ENCODE data around the gene HES1. TPM values are rescaled to one million over a fixed set of nuclear protein-coding genes. Genes with fewer than 3 reads are reported as not detected.
A peak's percentile ranks its signal among the peaks of the same experiment; 100 is the strongest.

HES1 gene
- total RNA-seq, 1 experiment from 2014 or later: 34.6 TPM

DNA sequence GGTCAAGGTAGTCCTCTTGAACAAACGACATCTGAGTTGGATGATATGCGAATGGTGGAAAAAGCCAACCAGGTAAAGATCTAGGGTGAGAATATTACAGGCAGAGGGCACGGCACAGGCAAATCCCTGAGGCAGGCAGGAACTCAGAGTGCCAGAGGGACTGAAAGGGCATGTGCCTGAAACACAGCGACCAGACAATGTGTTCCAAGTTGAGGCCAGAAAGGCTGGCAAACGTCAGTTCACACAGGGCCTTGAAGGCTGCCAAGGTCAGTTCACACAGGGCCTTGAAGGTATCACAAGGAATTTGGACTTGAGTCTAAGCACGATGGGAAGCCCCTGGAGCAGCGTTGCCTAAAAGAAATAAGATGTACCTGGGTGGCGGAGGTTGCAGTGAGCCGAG, 20.1 kb downstream of the HES1 start:
- no TSS peak for BruUV-seq (replicated peaks)
- ChIA-PET CTCF (interaction anchor here (0.9 kb wide), 1 partner anchor 490 kb away, joined by 3 read pairs; no protein-coding TSS in a partner anchor), POLR2A (interaction anchor here (0.7 kb wide), 1 partner anchor 563 kb away, joined by 3 read pairs; no protein-coding TSS in a partner anchor)
- no peaks in the 10 kb centered on the region for H3K9me3 Mint-ChIP-seq (ENCODE audit: unreplicated experiment)
- no peak for DNase-seq (ENCODE audit: unreplicated experiment)
- intact Hi-C loops (cut with micrococcal nuclease): no loop called here
- no peaks in the 10 kb centered on the region for H3K36me3 Mint-ChIP-seq (ENCODE audit: insufficient read depth, unreplicated experiment)
- no peaks in the 10 kb centered on the region for H3K27me3 Mint-ChIP-seq (ENCODE audit: insufficient read depth, unreplicated experiment)
- TF ChIP-seq CTCF (IDR thresholded peaks at IDR 0.05; ENCODE audit: unreplicated experiment): no peak
- no peak overlapping the region for H3K4me3 Mint-ChIP-seq (ENCODE audit: unreplicated experiment)
- H3K4me1 Mint-ChIP-seq (ENCODE audit: insufficient read depth, unreplicated experiment): peaks cover 14% of the 10 kb centered on the region
- no peak overlapping the region for H3K27ac Mint-ChIP-seq (ENCODE audit: low read depth, unreplicated experiment)

- no peaks in the 10 kb centered on the region for H3K9me3 Mint-ChIP-seq (ENCODE audit: unreplicated experiment)
- no peak overlapping the region for H3K4me3 Mint-ChIP-seq (ENCODE audit: unreplicated experiment)
- intact Hi-C loops (cut with micrococcal nuclease): no loop called here
- no TSS peak for BruUV-seq (replicated peaks)
- H3K4me1 Mint-ChIP-seq (ENCODE audit: insufficient read depth, unreplicated experiment): peaks cover 9% of the 10 kb centered on the region
- no peaks in the 10 kb centered on the region for H3K36me3 Mint-ChIP-seq (ENCODE audit: insufficient read depth, unreplicated experiment)
- no peak overlapping the region for H3K27ac Mint-ChIP-seq (ENCODE audit: low read depth, unreplicated experiment)
- POLR2A ChIA-PET: interaction anchor here (0.6 to 0.9 kb wide), 3 partner anchors 9 to 17 kb away, joined by 3 read pairs; no protein-coding TSS in a partner anchor
- CTCF ChIA-PET: interaction anchor here (0.7 to 1.7 kb wide), 4 partner anchors 9 to 157 kb away, joined by 4 read pairs; no protein-coding TSS in a partner anchor
- TF ChIP-seq CTCF (IDR thresholded peaks at IDR 0.05; ENCODE audit: unreplicated experiment): no peak
- peaks cover 6% of the 10 kb centered on the region for H3K27me3 Mint-ChIP-seq (ENCODE audit: insufficient read depth, unreplicated experiment)
- peak; percentile 65 for DNase-seq (ENCODE audit: unreplicated experiment)
Measured at GRCh38 chr3:194158942-194159439, 23.0 kb downstream of the HES1 start.

DNA sequence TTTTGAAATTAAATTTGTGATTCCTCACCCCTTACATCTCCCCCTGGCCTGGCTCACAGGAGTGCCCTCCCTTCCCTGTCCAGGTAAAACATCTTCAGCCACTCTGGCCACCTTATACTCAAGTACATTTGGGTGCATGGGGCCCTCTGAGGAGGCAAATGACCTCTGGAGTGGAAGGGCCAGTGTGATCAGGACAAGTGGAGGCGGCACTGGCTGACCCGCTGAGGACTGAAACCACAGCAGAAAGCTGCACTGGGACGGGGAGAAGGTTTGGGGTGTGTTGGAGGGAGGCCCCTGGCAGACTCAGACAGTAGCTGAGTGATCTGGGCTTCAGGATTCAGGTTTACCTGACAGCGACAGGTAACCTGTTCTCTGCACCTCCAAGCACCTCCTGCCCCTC, 24.2 kb downstream of the HES1 start:
- ChIA-PET POLR2A (no interaction called here), CTCF (interaction anchor here (1.2 to 1.3 kb wide), 2 partner anchors 12 to 156 kb away, joined by 3 to 4 read pairs; no protein-coding TSS in a partner anchor)
- no peaks in the 10 kb centered on the region for H3K9me3 Mint-ChIP-seq (ENCODE audit: unreplicated experiment)
- DNase-seq (ENCODE audit: unreplicated experiment): no peak
- TF ChIP-seq CTCF (IDR thresholded peaks at IDR 0.05; ENCODE audit: unreplicated experiment): no peak
- peaks cover 9% of the 10 kb centered on the region for H3K4me1 Mint-ChIP-seq (ENCODE audit: insufficient read depth, unreplicated experiment)
- no peak overlapping the region for H3K4me3 Mint-ChIP-seq (ENCODE audit: unreplicated experiment)
- no peak overlapping the region for H3K27ac Mint-ChIP-seq (ENCODE audit: low read depth, unreplicated experiment)
- H3K27me3 Mint-ChIP-seq (ENCODE audit: insufficient read depth, unreplicated experiment): peaks cover 18% of the 10 kb centered on the region
- BruUV-seq (replicated peaks): no TSS peak
- intact Hi-C loops (cut with micrococcal nuclease): no loop called here
- no peaks in the 10 kb centered on the region for H3K36me3 Mint-ChIP-seq (ENCODE audit: insufficient read depth, unreplicated experiment)

- ChIA-PET CTCF (interaction anchor here (0.6 to 1.7 kb wide), 2 partner anchors 183 to 460 kb away, joined by 3 to 4 read pairs; no protein-coding TSS in a partner anchor), POLR2A (interaction anchor here (0.5 kb wide), 1 partner anchor 25 kb away, joined by 4 read pairs; no protein-coding TSS in a partner anchor)
- TF ChIP-seq CTCF (IDR thresholded peaks at IDR 0.05; ENCODE audit: unreplicated experiment): no peak
- Mint-ChIP-seq H3K27ac (ENCODE audit: low read depth, unreplicated experiment) (no peak overlapping the region), H3K4me3 (ENCODE audit: unreplicated experiment) (no peak overlapping the region), H3K27me3 (ENCODE audit: insufficient read depth, unreplicated experiment) (peaks cover 30% of the 10 kb centered on the region), H3K9me3 (ENCODE audit: unreplicated experiment) (no peaks in the 10 kb centered on the region), H3K4me1 (ENCODE audit: insufficient read depth, unreplicated experiment) (peaks cover 9% of the 10 kb centered on the region), H3K36me3 (ENCODE audit: insufficient read depth, unreplicated experiment) (no peaks in the 10 kb centered on the region)
- no TSS peak for BruUV-seq (replicated peaks)
- DNase-seq (ENCODE audit: unreplicated experiment): no peak
- intact Hi-C loops (cut with micrococcal nuclease): no loop called here
Measured at GRCh38 chr3:194161131-194162045, 25.4 kb downstream of the HES1 start.

All from MCF 10A (cell line).